ENCODE data around the gene EIF2AK3.

DNA sequence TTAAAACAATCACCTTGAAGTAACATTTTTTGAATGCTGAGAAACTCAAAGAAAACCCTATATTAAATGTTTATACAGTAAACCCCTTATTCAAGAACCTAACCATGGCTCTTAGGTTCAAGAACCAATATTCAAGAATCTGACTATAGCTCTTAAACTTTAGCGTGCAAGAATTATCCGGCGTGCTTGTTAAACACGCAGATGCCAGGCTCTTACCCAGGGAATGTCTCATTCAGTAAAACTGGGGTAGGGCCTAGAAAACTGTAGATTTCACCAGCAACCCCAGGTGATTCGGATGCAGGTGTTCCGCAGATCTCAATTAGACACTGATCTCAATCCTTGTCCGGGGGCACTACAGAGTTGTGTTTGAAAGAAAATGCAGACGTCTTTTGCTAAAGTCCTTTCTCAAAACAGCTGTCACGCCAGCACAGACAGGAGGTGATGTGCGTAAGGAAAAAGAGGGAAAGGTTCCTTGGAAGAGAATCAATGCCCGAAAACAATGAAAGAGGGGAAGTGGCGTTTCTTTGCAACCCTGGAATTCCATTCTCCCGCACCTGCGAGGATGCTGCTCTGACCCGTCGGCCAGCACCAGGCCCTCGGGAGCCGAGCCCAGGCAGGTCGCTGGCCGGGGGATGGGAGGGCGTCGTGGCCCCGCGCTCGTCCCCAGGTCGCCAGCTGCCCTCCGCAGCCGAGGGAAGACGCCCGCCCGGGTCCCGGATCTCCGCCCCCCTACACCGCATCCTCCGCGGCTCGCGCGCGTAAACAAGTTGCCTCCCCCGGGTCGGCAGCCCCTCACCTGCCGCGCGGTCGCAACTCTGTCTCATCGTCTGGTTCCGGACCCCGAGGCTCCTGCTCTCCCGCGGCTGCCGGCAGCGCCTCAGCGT is 851 bp downstream of the EIF2AK3 start:
- TF ChIP-seq, protein P1, sequence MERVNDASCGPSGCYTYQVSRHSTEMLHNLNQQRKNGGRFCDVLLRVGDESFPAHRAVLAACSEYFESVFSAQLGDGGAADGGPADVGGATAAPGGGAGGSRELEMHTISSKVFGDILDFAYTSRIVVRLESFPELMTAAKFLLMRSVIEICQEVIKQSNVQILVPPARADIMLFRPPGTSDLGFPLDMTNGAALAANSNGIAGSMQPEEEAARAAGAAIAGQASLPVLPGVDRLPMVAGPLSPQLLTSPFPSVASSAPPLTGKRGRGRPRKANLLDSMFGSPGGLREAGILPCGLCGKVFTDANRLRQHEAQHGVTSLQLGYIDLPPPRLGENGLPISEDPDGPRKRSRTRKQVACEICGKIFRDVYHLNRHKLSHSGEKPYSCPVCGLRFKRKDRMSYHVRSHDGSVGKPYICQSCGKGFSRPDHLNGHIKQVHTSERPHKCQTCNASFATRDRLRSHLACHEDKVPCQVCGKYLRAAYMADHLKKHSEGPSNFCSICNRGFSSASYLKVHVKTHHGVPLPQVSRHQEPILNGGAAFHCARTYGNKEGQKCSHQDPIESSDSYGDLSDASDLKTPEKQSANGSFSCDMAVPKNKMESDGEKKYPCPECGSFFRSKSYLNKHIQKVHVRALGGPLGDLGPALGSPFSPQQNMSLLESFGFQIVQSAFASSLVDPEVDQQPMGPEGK (CRISPR knock-in tag; IDR thresholded peaks at IDR 0.05): peak; percentile 26; the same call in 1 of the 2 replicates
- no peak for TF ChIP-seq ATF7 (IDR thresholded peaks at IDR 0.05)
- TF ChIP-seq ATF7 (CRISPR knock-in tag; IDR thresholded peaks at IDR 0.05): no peak
- TF ChIP-seq HNF4G (IDR thresholded peaks at IDR 0.05; ENCODE audit: borderline replicate concordance, low read depth, low read length): no peak
- TF ChIP-seq HNF4G (CRISPR knock-in tag; IDR thresholded peaks at IDR 0.05; ENCODE audit: borderline replicate concordance, low read depth): peak; percentile 15; the same call in 1 of the 2 replicates
- TF ChIP-seq, protein P2, sequence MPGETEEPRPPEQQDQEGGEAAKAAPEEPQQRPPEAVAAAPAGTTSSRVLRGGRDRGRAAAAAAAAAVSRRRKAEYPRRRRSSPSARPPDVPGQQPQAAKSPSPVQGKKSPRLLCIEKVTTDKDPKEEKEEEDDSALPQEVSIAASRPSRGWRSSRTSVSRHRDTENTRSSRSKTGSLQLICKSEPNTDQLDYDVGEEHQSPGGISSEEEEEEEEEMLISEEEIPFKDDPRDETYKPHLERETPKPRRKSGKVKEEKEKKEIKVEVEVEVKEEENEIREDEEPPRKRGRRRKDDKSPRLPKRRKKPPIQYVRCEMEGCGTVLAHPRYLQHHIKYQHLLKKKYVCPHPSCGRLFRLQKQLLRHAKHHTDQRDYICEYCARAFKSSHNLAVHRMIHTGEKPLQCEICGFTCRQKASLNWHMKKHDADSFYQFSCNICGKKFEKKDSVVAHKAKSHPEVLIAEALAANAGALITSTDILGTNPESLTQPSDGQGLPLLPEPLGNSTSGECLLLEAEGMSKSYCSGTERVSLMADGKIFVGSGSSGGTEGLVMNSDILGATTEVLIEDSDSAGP (CRISPR knock-in tag; IDR thresholded peaks at IDR 0.05; ENCODE audit: borderline replicate concordance): no peak
- TF ChIP-seq, protein P3, sequence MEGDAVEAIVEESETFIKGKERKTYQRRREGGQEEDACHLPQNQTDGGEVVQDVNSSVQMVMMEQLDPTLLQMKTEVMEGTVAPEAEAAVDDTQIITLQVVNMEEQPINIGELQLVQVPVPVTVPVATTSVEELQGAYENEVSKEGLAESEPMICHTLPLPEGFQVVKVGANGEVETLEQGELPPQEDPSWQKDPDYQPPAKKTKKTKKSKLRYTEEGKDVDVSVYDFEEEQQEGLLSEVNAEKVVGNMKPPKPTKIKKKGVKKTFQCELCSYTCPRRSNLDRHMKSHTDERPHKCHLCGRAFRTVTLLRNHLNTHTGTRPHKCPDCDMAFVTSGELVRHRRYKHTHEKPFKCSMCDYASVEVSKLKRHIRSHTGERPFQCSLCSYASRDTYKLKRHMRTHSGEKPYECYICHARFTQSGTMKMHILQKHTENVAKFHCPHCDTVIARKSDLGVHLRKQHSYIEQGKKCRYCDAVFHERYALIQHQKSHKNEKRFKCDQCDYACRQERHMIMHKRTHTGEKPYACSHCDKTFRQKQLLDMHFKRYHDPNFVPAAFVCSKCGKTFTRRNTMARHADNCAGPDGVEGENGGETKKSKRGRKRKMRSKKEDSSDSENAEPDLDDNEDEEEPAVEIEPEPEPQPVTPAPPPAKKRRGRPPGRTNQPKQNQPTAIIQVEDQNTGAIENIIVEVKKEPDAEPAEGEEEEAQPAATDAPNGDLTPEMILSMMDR (CRISPR knock-in tag; IDR thresholded peaks at IDR 0.05): no peak
- TF ChIP-seq POLR2A (IDR thresholded peaks at IDR 0.05; ENCODE audit: insufficient read depth in 1 of 2, low read depth in 2 of 2, low read length in 2 of 2): no peak; a peak in 1 of 4 replicates
- TF ChIP-seq PHF20 (CRISPR knock-in tag; IDR thresholded peaks at IDR 0.05): no peak
- TF ChIP-seq SRSF9 (IDR thresholded peaks at IDR 0.05; ENCODE audit: borderline replicate concordance, insufficient read depth, low read depth, low read length, poor library complexity, severe bottlenecking): no peak
